ENCODE measurements around the gene MRPS34.

GRCh38 chr16:1752853-1753252 is 20.1 kb downstream of the MRPS34 start:
- no peak for TF ChIP-seq CTCF (IDR thresholded peaks at IDR 0.05)
- no peak for TF ChIP-seq POLR2A (IDR thresholded peaks at IDR 0.05)

Measured in lower leg skin (tissue), 3 donors.